Right ventricle myocardium superior (tissue), 1 donor: Measurements from ENCODE around the gene CCDC83. TPM values are rescaled to one million over a fixed set of nuclear protein-coding genes. Genes with fewer than 3 reads are reported as not detected.
A peak's percentile ranks its signal among the peaks of the same experiment; 100 is the strongest.

Experiments
- ATAC-seq: fragments of 200-7000 bp; cut with Tn5 transposase; one replicate; pipeline ENCODE4 v1.9.1; 2020; ENCODE audit warnings: mild to moderate bottlenecking; ENCODE audit not compliant: poor library complexity
- DNase-seq: peaks from one replicate; pipeline ENCODE4 v3.0.0-alpha.2; 2020
- intact Hi-C: fragments of 100-400 bp; cut with DNase I; formaldehyde crosslinking; loops from one replicate; pipeline ENCODE4 v1.11.2; 2022
- long read RNA-seq: library from polyadenylated mRNA; unstranded; transcript quantifications from one replicate; pipeline ENCODE4 v2.0.0, GENCODE V29; 2021
- total RNA-seq: library from RNA; stranded (reverse); fragmentation: NEBNext Ultra II Directional; extraction: Animal tissue kit (Norgen Biotek cat#: 25700); gene quantifications from one replicate; pipeline ENCODE4 v1.2.1, GENCODE V29; 2021
- donor health status: DM: no; HTN: yes; CAD: no; lungs with severe emphysema.

CCDC83 gene
- total RNA-seq, result not detected
- long read RNA-seq, result 0 reads

DNA sequence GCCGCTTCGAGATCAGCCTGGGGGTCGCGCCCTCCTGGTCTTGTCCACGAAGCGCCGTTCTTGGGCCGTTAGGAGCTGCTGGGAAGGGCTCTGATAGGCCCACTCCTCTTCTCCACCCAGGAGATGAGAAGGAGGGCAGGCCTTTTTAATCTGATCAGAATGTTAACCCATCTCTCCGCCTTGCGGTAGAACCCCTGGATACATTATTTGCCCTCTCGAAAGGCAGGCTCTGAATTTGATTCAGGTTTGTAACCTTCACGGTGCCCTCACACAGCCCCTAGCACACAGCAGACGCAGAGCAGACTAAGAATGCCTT lies at the start of gene CCDC83:
Gene CCDC83, plus strand, starts transcription at position 43 of the 316 bp plus-strand sequence. CDS start 9,741 bp downstream, outside the sequence.
- ATAC-seq (peak; percentile 28), DNase-seq (no peak)
- intact Hi-C loops, result loop anchor here (5.0 kb wide), 1 partner anchor 437 kb away; no protein-coding TSS in a partner anchor

DNA sequence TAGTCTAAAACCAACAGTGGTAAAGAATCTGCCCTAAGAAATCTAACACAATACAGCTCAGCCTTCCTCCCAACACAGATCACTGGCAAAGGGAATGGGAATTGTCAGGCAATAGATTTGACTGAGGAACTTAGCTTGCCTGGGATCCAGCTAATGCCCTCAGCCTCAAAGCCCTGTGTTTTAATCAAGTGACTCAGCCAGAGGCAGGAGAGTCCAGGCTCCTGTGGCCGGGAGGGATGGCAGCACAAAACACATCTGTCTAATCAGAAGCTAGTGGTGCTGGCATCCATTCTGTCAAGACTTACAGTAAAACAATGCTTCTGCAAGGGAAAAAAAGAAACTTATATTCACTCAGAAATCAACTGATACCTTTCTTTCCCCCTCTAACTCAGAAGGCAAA lies 49.8 kb upstream of the CCDC83 start:
- intact Hi-C loops, result no loop called here
- DNase-seq (no peak), ATAC-seq (no peak)

DNA sequence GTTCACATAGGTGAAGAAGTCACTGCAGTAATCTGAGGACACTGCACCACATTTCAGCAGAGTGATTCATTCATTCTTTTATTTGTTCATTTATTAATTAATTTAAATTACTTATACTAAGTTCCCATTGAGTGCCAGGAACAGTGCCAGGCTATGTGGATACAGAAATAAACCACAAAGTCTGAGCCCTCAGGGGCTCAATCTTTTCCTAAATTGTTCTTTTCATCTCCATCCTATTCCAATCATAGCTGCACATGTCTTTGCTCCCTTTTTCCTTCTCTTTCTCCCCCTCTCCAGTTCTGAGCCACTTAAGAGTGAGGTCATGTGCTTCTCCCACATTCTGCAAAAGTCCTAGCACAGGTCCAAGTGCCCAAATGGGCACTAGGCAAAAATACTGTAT lies 49.2 kb upstream of the CCDC83 start:
- no peak for ATAC-seq
- DNase-seq, result no peak
- intact Hi-C loops, result no loop called here

DNA sequence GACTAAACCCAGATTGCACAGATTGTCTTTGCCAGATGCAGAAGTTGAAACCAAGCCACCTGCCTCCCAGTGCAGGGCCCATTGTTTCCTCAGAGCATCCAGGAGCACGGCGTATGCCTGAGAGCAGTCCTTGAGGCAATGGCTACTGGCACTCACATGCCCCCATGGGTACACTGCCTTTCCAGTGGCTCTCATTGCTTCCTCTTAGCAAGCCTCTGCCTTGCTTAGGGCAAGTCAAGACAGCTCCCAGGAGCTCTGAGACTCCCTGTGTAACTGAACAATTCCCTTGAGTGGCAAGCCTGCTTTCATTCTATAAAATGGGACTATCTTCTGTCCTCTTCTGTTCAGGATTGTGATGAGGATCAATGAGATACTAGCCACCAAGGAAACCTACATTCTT lies 48.3 kb upstream of the CCDC83 start:
- ATAC-seq, result no peak
- intact Hi-C loops, result no loop called here
- no peak for DNase-seq

DNA sequence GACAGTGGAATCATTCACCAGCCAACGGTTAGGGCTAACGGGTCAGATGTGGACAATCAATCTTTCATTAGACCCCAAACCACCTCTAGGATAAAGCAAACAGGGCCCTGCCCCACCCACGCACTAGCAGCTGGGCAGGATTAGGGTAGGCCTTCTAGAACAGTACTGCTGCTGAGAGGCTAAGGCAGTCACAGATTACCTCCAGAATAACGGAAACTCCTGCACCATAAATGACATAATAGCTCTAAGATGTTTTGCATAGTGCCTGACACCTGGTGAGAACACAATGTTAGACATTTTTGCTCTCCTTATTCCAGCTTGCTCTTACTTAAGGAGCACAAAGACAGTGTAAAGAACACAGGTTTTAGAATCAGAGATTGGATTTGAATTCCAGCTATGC lies 46.0 kb upstream of the CCDC83 start:
- DNase-seq (no peak), ATAC-seq (no peak)
- intact Hi-C loops, result no loop called here

DNA sequence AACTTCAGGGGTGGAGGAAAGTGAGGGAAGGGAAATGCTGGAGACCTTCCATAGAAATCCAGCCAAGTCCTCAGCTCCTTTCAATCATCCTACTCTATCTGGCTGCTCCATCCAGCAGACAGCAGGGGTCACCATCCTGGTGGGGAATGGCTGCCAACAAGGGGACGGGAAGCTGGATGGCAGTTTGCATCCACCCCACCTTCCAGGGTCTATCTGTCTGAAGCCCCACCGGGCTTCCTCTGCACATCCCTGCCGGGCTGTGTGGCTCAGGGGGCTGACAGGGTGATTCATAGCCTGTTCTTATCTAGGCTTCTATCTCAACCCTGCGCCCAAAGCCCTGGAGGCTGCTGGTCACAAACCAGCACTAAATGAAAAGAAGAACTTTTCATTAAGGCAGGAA lies 45.3 kb upstream of the CCDC83 start:
- intact Hi-C loops, result loop anchor here (10.0 kb wide), 1 partner anchor 115 kb away; no protein-coding TSS in a partner anchor
- ATAC-seq (no peak), DNase-seq (no peak)

DNA sequence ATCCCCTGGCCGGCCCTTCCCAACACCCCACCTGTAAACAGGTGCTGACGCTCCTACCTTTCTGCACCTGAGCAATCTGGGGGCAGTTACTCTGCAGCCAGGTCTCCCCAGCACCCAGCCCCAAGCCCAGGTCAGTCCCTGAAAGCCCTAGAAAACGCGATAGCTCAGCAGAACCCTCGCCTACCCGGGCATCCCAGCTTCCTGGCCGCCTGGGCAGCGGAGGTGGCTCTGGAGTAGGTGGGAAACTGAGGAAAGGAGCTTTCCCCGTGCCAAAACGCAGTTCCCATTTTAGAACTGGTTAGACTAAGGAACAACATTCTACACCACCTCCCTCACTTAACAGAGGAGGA lies 44.7 kb upstream of the CCDC83 start:
- peak; percentile 3 for ATAC-seq
- no peak for DNase-seq
- intact Hi-C loops, result loop anchor here (10.0 kb wide), 1 partner anchor 116 kb away; no protein-coding TSS in a partner anchor

DNA sequence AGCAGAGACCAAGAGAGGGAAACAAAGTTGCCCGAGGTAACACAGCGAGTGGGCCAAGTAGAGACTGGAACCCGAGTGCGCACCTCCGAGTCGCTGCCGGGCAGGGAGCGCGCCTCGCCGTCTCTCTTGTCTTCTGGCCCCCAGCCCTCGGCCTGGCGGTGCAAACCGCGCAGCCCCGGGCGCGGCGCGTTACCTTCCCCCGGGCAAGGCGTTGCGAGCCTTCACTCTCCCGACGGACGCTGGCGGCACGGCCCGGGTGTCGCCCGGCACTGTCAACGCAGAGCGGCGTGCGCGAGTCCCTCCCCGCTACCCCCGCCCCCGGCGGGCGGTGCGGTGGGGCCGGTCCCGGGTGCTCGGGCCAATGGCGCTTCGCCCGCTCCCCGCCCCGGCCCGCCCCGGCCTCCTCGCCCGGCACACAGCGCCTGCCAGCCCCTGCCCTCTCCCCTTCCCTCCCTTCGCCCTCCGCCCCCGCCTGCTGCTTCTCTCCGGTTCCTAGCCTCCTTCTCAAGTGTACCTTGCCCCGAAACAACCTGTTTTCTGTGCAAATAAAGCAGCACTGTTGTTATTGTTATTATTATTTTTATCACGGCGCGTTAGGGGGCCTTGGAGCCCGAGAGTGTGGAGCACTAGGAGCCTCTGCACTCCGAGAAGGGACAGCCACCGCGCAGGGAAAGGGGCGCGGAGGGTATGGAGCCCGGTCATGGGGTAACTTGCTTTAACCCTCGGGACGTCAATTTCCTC lies 44.1 kb upstream of the CCDC83 start, which contains the start of gene SYTL2:
Gene SYTL2, minus strand, starts transcription at position 271 of the 741 bp plus-strand sequence. CDS start 53,416 bp downstream, outside the sequence.
- peak; percentile 85 for DNase-seq
- intact Hi-C loops, result loop anchor here (10.0 kb wide), 1 partner anchor 116 kb away; no protein-coding TSS in a partner anchor

DNA sequence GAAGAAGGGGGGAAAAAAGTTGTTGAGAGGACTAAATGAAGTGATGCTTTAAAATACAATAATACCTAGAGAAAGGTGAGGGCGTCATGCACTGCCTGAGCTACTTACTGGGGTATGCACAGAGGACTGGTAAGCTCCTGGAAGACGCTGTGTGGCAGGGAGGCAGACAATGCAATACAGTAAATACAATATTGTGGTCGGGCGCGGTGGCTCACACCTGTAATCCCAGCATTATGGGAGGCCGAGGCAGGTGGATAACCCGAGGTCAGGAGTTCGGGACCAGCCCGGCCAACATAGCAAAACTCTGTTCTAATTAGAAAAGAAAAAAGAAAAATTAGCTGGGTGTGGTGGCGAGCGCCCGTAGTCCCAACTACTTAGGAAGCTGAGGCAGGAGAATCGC lies 43.6 kb upstream of the CCDC83 start:
- no peak for ATAC-seq
- intact Hi-C loops, result loop anchor here (10.0 kb wide), 1 partner anchor 117 kb away; no protein-coding TSS in a partner anchor
- no peak for DNase-seq

More for the DNA sequence above, 44.1 kb upstream of the CCDC83 start, which contains the start of gene SYTL2:
- peak; percentile 99 for ATAC-seq

DNA sequence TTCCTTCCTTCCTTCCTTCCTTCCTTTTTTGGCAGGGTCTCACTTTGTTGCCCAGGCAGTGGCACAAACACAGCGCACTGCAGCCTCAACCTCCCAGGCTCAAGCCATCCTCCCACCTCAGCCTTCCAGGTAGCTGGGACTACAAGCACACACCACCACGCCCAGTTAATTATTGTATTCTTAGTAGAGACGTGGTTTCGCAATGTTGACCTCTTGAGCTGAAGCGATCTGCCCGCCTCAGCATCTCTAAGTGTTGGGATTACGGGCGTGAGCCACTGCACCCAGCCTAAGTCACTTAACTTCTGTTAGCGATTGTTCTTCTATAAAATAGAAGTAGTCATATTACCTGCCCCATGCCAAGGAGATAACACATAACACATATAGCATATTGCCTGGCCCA lies 41.5 kb upstream of the CCDC83 start:
- intact Hi-C loops, result loop anchor here (10.0 kb wide), 1 partner anchor 119 kb away; no protein-coding TSS in a partner anchor
- ATAC-seq (no peak), DNase-seq (no peak)

DNA sequence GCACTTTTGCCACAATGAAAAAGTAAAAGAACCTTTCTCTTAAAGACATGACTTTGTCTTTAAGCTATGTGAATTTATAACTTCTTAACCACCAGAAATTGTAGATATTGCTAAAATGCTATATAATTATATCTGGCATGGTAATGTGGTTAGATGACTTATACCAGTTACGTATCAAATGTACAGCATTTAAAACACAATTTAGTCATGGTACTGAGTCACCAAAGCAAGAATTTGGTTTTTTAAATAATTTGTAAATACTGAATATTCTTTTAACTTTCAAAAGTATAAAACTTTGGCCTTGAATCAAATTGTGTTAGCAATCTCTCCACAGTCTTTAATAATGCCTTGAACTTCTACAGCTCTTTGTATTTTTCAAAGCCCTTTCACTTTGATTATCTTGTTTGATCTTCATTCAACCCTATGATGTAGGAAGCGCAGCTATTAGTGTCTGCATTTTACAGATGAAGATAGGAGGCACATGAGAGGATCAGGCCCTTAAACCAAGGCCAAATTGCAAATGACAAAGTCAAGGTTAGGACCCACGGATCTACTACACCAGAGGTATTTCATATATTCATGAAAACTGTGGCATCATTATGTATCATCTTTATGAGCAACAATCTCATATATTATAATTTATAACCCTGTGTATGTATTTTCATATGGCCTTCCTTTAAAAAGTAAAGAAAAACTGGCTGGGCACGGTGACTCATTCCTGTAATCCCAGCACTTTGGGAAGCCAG lies 39.8 kb upstream of the CCDC83 start:
- ATAC-seq (no peak), DNase-seq (no peak)
- intact Hi-C loops, result loop anchor here (10.0 kb wide), 1 partner anchor 121 kb away; no protein-coding TSS in a partner anchor

DNA sequence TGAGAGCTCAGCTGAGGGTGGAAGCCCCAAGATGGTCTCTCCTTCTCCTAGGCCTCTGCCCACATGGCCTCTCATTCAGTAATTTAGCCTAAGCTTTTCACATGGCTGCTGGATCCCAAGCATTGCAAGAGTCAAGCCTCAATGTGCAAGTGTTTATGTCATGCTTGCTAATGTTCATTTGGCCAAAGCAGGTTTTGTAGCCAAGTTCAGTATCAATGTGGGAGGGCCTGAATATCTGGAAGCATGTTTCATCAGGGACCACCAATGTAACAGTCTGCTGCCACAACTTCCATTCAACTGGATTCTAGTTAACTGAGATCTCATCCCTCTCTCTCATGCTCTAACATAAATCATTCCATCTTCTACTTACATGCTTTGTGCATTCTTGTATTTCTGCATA lies 35.7 kb upstream of the CCDC83 start:
- ATAC-seq, result no peak
- intact Hi-C loops, result loop anchor here (10.0 kb wide), 1 partner anchor 125 kb away; no protein-coding TSS in a partner anchor

DNA sequence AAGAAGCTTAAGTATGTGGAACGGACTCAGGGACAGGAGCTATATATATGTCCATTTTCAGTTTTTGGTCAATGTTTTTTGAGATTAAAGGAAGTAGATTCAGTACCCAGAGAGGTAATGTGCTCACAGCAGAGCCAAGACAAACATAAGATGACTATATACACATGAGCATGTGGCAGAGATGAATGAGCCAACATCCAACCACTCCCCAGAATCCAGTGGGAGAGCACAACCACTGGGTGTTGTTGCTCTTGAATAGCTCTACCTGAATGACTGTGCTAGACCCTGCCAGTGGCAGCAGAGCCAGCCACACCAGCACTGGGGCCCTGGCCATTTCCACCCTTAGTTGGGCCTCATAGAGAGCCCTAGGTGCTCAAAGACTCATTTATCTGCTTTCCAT lies 33.5 kb upstream of the CCDC83 start:
- DNase-seq (no peak), ATAC-seq (no peak)
- intact Hi-C loops, result loop anchor here (10.0 kb wide), 1 partner anchor 227 kb away; no protein-coding TSS in a partner anchor

More for the DNA sequence above, 35.7 kb upstream of the CCDC83 start:
- DNase-seq, result no peak

DNA sequence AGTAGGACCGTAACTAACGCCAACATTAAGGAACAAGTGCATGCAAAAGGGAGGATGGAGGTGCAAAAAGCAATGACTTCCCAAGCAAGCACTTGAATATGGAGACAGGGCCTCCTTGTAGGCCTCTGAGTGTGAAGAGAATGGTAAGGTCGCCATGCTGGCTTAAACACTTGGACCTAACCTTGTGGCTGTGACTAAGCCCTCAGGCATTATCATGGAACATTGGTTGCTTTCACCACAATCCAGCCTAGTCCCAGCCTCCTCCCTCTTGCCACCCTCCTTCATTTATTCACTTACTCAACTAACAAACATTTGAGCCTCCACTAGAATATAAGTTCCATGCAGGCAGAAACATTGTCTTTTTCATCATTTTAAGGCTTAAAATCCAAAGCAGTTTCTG lies 32.4 kb upstream of the CCDC83 start:
- intact Hi-C loops, result loop anchor here (10.0 kb wide), 1 partner anchor 228 kb away; no protein-coding TSS in a partner anchor
- no peak for ATAC-seq
- DNase-seq, result no peak

DNA sequence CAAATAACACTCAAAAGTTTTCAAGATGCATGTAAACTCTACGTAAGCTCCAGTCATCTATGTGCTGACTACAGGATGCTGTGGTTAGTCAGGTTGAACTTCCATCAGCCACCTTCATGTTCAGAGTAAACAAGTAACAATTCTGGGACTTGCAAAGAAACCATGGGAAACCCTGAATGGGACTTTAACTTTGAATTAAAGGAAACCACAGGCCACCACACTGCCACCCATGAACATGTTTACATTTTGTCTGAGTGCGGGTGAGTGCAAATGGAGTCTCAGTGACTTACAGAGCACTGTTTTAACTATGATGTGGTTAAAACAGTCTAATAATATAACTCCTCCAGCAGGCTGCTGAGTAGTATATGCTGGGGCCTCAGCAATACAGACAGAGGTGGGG lies 31.4 kb upstream of the CCDC83 start:
- ATAC-seq, result no peak
- DNase-seq, result no peak
- intact Hi-C loops, result loop anchor here (10.0 kb wide), 1 partner anchor 229 kb away; no protein-coding TSS in a partner anchor

DNA sequence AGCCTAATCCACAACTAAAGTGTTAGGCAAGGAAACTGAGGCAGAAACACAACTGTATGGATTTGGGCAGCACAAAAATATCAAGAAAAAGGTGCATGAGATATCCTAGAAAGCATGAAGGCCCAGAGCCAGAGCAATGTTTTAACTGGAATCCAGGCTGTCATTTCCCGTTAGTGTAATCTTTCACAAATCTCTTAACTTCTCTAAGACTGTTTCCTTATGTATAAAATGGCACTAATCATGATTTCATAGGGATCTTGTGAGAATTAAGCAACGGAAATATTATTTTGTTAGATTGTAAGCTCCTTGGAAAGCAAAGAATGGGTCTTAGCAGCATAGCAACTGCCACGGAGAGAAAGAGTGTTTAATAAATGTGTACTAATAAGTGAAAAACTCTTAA lies 29.6 kb upstream of the CCDC83 start:
- no peak for DNase-seq
- intact Hi-C loops, result loop anchor here (10.0 kb wide), 1 partner anchor 231 kb away; no protein-coding TSS in a partner anchor
- ATAC-seq, result no peak

DNA sequence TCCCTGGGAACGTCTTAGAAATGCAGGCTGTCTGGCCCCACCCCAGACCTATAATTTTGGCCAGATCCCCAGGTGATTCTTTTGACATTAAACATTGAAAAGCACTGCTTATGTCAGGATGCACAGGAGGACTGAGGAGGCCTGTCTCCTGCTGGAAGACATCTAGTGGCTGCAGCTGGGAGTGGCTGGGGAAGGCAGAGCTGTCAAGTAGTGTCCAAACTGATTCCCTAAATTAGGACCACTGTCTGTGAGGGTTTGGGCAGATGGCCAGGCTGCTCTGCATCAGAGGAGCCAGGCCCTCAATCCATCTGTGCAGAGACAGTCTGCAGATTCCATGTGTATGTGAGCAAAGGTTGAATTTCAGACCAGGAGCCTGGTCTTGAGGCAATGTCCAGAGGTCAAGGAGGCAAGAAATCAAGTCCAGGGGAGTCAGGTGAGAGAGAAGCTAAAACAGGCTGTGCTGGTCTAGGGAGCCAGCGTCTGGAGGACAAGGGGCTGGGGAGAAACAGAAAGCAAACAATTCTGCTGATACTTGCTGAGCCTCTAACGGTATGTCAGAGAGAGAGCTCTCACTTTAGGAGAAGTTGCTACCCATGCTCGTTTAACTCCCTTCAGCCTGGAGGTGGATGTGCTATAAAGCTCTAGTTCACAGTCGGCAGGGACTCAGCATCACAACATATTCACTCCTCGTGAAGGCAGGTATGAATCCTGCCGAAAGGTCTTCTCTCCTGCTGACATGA lies 28.9 kb upstream of the CCDC83 start:
- intact Hi-C loops, result loop anchor here (10.0 kb wide), 1 partner anchor 231 kb away; no protein-coding TSS in a partner anchor
- peak; percentile 55 for DNase-seq
- peak; percentile 38 for ATAC-seq

DNA sequence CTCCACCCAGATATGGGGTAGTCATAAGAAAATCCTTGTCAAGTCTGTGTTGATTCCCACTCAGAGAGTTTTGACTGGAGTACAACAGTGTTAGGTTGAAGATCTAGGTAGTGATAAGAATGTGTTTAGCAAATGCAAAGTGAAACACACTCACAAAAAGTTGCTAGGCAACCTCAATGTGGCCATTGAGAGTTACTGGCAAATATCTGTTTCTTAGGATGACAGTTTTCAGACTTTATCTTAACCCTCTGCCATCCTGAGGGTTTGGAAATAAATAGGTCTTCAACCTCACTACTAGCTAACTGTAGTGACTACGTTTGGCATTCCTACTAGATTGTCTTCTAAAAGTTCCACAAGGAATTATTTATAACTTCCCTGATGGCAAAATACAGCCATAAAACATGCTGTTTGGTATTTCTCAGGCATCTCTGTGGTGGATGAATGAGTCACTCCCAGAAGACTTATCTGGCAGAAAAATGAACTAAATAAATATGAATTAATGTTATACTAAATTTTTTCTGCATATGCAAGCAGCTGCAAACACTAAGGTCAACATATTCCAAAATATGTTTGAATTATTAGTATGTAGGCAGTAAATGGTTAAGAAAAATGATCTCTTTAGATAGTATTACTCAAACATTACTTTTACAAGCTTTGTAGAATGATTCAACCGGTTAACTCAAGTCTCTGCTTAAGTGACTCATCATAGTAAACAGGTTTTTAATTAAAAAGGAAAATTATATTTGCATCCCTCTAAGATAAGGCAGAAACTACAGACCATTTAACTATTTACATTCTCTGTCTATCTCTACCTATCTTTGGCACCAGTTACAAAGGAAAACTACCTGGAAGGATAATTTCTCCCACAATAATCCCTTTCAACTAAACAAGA lies 27.2 kb upstream of the CCDC83 start:
- no peak for ATAC-seq
- DNase-seq, result no peak
- intact Hi-C loops, result loop anchor here (10.0 kb wide), 1 partner anchor 233 kb away; no protein-coding TSS in a partner anchor
